HG02938 (cell line): ENCODE measurements around the gene TMEM238.
"Not testable (repeated sequence)": the region's sequence is repeated elsewhere in the genome, so short reads cannot be mapped to it uniquely, and the experiment has no call there.

Experiments
- ATAC-seq: cut with Tn5 transposase; IDR thresholded peaks from one replicate; pipeline ENCODE4 v1.9.1; 2021; ENCODE audit warnings: mild to moderate bottlenecking, moderate library complexity; ENCODE audit not compliant: unreplicated experiment

TMEM238 gene, protein sequence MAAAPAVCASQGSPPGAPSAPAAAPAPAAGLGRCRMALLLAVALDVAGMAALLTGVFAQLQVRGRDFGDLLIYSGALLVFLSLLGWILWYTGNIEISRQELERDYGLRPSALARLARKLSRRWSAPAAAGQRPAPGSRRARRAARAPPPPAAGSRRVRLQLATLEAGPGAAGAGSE

DNA sequence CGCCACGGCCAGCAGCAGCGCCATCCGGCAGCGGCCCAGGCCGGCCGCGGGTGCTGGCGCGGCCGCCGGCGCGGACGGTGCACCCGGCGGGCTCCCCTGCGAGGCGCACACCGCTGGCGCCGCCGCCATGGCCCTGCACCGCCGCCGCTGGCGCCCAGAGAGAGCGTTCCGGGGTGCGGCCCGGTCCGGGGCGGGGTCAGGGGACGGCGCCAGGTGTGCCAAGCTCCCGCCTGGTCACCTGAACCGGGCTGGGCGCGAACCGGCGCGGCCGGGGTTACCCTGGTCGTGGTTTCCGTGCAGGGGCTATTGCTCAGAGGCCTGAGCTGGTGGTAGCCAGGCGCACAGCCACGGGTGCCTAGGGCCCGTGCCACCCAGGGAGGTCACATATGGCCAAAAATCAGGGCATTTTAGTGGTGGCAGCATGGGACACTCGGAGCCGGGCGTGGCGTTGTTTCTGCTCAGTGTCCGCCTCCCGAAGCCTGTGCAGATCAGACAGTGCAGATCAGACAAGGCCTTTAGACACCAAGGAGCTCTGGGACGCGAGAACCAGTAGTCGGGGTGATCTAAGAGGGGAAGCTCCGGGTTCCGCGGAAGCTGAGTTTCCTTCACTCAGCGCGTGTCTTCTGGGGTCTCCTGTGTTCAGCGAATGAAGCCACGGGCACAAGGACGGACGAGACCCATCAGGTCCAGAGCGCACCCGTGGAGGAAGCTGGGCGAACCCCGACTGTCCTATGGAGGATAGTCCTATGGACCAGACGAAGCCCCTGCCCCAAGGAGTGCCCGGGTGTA lies at the start of gene TMEM238:
TSS of gene TMEM238 (minus strand) at position 162 of the 789 bp plus-strand sequence. CDS start at position 129, 33 bp downstream.
- ATAC-seq: no peak

DNA sequence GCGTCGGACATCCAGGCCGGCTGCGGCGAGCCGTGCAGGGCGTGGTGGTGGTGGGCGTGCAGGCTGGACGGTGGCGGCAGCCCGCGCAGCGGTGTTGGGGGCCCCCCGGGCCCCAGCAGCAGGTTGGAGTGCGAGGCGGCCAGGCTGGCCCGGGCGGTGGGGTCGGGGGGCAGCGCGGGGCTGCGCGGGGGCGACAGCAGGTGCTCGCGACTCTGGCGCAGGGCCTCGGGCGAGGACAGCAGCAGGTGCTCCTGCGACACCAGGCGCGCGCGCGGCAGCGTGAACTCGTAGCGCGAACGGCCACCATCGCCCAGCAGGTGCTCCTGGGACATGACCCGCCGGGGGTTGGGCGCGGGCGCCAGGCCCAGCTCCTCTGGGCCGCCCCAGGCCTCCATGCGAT lies 49.2 kb upstream of the TMEM238 start:
- ATAC-seq: no peak

DNA sequence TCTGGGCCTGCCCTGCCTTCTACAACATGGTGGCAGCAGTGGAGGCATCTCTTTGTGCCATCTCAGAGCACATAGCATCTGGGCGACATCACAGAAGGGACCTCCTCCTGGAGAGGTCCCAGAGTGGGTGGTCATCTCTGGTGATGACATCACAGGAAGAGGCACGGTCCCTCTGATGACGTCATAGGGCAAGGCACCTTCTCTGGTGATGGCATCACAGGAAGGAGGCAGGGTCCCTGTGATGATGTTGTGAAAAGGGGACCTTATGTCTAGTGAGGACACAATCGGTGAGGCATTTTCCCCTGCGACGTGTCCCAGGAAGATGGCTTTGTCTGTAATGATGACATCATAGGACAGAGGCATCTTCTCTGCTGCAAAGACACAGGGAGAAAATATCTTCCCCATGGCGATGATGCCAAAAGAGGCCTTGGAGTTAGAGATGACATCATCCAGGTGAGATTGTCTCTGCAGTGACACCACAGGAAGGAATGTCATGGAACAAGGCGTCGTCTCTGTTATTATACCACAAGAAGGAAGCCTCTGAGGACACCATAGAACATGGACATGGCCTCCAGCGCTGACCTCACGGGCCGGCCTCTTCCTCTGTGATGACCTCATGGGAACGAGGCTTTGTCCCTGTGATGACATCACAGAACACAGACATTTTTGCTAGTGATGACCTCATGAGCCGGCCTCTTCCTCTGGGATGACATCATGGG lies 48.3 kb upstream of the TMEM238 start:
- ATAC-seq: no peak

DNA sequence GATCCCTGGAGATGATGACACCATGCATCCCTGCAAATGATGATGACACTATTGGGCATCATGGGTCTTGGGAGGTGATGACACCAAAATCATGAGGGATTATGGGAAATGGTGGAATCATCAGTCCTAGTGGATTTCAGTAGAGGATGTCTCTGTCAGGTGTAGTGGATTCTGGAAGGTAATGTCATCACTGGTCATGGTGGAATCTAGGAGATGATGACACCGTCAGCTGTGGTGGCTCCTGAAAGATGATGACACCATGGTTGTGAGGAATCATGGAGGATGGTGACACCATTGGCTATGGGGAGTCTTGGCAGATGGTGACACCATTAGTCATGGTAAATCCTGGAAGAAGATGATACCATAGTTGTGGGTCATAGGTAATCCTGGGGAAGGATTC lies 47.1 kb upstream of the TMEM238 start:
- no peak for ATAC-seq

DNA sequence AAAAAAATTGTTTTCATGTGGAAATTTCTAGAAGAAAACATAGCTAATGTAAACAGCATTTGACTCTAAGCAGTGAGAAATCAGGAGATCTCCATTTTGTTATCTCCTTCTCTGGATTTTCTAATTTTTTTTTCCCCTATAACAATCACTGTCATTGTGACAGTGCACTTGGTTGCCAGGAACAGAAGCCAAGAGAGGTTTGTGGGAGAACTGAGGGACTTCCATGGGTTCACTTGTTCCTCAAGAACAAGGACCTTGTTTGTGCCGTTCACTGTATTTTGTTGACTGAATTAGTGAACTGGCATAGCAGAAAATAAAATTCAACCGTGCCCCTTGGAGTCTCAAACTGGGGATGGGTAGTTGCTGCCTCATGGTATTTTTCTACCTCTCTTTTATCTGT lies 42.0 kb upstream of the TMEM238 start:
- no peak for ATAC-seq

DNA sequence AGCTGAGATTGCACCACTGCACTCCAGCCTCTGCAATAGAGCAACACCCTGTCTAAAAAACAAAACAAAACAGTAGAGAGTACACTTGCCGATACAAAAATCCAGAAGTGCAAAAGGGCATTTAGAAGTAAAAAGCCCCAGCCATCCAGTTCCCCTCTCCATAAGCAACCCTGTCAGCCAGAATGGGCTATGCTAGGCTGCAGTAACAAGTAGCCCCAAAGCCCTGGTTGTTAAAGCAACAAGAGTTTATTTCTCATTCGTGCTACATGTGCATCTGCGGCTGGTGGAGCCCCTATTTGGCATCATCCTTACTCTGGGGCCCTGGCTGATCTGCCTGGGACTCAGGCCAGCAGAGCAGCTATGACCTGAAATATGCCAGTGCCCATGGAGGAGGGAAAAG lies 40.4 kb upstream of the TMEM238 start:
- no peak for ATAC-seq

DNA sequence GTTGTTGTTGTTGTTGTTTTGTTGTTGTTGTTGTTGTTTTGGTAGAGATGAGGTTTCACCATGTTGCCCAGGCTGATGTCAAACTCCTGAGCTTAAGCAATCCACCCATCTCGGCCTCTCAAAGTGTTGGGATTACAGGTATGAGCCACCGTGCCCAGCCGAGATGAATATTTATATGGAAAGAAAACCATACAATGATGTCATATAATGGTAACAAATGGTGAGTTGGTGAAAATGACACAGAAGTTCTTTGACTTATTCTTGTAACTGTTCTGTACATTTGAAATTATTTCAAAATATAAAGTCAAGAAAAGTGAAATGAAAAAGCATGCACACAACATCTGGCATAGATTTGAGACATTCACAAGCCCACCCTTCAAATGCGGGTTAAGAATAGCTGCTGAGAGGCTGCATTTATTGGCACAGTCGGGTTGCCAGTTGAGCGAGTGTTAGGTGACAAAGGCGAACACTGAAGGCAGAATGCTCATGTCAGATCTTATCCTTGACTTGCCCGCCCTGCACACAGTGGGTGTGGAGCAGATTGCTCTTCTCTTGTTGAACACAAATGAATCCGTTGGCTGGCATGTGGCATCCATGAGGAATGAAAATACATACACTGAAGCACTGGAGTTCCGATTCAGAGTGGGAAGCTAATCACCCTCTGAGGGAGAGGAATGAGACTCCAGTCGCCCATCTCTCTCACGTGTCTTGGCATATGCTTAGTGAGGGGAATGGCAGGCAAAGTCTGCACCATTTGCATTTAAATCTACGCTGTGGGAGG lies 39.3 kb upstream of the TMEM238 start:
- ATAC-seq: no peak

DNA sequence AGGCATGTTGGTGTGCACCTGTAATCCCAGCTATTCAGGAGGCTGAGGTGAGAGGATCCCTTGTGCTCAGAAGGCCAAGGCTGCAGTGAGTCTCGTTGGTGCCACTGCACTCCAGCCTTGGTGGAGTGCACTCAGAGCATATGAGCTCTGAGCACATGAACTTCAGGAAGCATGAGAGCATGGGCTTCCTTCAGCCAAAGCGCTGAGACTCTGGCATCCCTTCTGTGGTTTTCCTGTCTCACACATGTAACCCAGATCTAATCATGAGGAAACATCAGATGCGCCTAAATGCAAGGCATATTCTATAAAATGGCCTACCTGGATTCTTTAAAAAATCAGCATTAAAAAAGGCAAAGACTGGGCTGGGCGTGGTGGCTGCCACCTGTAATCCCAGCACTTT lies 37.2 kb upstream of the TMEM238 start:
- ATAC-seq: not testable (repeated sequence)

DNA sequence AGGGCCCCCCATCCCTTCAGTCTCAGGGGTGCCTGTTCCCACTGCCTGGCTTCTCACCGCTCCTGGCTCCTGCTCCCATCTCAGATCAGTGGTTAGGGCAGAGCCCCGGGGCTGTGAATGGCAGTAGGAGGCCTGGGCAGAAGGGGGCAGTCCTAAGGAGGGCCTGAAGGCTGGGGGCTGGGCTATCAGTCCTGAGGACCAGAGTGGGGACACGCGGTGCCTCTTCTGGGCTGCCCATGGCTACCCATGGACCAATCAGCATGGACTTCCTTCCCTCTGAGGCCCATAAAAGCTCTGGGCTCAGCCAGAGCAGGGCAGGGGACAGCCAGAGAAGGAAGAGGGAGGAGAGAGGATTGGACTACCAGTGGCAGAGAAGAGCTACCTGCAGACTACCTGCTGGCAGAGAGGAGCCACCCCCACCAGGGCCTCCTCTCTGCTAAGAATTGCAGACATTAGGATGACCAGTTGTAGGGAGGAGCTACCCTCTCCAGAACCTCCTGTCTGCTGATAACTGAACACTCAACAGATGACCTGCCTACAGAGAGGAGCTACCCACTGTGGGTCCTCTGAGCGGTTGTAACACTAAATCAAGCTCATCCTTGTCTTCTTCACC lies 35.6 kb upstream of the TMEM238 start:
- ATAC-seq: no peak

DNA sequence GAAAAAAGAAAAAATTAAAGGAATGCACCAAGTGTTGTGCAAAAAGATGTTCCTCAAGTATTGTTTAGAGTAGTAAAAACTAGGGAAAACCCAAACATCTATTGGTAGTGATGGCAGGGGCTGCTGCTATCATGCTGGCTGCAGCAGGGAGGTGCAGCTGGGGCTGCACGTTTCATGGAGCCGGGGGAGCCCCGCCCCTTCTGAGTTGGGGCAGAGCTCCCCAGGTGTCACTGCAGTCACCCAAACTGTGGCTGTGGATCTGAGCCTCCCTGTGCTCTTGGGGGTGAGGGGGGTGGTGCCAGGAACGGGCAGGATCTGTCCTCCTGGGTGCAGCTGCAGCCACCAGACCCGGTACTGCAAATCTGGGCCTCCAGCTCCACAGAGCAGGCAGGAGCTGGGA lies 35.0 kb upstream of the TMEM238 start:
- ATAC-seq: no peak

DNA sequence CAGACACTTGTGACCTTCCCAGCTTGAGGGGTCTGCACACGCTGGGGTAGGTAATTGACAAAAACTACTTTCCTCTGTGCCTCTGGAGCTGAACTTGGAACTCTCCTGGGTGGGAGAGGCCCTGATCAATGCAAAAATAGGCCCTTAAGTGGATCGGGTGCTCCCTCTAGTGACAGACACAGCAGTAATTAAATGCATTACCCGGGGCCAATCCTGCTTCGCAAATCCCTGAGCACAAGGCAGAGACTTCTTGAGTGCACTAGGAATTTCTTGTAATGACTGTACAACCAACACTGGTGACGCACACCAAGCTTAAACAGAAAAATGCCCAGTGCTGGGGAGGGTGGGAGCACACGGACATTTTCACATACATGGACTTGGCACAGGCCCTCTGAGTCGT lies 34.1 kb upstream of the TMEM238 start:
- ATAC-seq: no peak

DNA sequence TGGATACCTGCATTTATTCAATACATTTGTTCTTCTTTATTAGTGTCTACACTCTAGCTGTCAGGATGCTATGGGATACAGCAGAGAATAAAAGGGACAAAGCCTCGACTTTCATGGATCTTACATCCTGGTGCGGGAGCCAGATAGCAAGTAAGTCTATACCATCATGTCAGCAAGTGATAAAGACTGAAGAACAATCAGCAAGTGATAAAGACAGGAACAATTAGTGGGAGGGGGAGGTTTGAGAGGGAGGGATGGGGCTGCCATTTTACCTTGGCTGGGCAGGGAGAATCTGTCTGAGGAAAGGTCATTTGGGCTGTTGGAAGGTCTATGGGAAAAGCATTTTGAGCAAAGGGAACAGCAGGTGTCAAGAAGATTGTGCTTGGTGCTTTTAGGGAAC lies 26.1 kb upstream of the TMEM238 start:
- ATAC-seq: no peak

DNA sequence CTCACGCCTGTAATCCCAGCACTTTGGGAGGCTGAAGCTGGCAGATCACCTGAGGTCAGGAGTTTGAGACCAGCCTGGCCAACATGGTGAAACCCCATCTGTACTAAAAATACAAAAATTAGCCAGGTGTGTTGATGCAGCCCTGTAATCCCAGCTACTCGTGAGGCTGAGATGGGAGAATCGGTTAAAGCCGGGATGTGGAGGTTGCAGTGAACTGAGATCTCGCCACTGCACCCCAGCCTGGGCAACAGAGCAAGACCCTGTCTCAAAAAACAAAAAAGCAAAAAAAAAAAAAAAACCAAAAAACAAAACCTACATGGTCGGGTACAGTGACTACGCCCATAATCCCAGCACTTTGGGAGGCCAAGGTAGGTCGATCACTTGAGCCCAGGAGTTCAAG lies 25.1 kb upstream of the TMEM238 start:
- ATAC-seq: not testable (repeated sequence)

DNA sequence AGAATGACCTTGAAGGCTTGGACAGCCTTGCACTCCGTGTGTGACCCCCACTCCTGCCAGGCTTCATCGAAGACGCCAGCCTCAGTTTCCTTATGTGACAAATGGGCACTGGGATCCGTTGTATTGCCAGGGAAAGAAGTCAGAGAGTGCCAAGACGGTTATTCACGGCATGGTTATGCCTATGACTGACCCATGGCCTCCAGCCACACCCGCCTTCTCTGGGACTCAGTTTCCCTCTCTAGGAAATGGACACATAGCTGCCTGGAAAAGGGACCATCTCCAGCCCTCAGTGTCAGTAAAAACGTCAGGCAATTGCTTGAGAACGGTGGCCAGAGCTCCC lies 24.4 kb upstream of the TMEM238 start:
- no peak for ATAC-seq

DNA sequence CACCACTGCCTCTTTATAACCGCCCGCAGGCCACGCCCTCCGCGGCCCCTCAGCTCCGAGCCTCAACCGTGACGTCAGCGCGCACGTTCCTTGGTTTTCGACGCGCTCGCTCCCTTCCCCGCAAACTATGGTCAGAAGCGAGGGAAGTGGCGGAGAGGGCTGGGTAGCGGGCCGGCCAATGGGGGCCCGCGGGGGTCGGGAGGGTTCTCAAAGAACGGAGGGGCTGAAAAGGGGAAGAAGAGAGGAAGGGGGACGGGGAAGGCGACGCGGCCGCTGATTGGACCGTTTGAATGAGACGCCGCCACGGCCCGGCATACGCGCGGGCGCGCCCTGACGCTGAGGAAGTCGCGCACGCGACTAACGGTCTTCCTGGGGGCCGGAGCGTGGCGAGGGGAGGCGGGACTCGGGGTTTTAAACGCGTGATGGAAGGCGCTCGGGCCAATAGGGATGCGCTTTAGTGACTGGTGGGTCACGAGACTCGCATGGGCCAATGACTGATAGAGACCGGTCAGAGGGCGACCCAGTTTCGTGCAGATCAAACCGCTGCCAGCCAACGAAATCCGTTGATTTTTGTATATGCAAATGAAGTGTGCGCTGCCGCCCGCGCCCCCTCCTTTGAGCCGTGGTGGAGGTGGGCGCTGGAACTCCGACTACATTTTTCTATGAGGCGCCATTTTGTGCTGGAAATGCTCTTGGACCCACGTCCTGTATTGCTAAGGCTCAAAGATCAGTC lies 23.9 kb upstream of the TMEM238 start:
- peak; percentile 83 for ATAC-seq

DNA sequence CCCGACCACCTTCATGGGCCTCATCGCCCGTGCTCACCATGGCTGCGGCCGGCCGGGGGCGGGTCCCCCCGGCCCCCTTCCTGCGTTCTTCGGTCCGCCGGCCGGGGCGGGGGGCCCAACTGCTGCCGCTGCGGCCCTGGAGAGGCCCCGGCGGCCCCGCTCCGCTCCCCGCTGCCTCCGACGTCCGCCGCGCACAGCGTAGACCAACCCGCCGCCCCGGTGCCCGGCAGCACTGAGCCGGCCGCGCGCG lies 23.4 kb upstream of the TMEM238 start, which contains the start of gene UBE2S:
TSS of gene UBE2S (minus strand) at position 239 of the 250 bp plus-strand sequence. CDS start at position 40, 199 bp downstream.
- not testable (repeated sequence) for ATAC-seq

DNA sequence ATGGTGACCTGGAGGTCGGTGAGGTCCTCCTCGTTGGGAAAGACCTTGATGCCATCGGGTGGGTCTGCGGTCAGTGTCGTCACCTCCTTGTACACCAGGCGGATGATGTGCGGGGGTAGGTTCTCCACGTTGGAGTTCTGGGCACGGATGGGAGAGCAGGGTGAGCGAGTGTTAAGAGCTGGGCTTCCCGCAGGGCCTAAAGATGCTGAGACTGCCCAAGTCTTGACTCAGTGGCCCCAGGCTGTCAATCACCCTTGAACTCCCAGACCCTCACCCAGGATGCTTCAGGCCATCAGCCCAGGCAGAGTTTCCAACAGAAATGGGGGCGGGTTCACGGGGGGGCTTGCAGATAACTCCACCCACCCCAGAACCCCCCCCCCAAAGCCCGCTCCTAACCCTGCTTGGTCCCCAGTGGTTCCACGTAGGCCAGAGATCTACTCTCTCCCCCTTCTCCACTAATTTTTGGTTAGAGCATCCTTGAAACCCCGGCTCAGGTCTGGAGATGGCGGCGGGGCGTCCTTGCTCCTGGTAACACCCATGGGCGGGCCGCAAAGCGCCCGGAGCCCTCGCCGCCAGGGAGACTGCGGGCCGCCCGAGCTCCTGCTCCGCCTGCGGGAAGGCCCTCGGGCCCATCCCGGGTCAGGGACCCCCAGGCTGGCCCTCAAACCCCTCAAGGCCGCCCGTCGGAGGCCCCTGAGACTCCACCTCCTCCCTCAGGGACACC lies 22.9 kb upstream of the TMEM238 start:
- no peak for ATAC-seq

DNA sequence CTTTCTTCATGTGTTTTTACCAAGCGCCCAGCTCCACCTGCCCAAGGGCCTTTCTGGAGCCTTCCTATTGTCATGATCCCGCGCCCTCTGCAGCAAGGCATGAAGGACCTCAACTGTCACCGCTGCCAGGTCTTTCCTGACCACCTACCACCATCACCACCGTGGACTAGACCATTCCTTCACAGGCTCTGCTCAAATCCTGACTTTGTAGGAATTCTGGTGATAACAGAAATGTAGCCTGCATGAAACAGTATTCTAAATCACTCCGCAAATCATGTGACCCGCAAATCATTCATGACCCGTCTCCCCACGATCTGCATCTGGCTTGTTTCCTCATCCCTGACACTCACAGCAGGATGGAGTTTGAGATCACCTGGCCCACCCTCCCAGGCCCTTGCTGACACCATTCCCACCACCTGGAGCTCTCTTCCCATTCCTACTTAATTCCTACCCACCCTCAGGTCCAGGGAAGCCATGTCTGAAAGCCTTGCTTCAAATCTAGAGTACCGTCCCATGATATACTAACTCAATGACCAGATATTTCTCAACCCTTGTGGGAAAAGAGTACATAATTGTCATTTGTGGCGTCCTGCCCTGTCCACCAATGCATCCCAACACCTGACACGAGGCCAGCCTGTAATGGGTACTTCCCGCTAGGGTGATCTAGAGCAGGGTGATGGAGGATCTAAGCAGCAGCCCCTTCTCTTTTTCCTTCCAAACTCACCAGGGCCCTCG lies 22.2 kb upstream of the TMEM238 start:
- ATAC-seq: no peak

DNA sequence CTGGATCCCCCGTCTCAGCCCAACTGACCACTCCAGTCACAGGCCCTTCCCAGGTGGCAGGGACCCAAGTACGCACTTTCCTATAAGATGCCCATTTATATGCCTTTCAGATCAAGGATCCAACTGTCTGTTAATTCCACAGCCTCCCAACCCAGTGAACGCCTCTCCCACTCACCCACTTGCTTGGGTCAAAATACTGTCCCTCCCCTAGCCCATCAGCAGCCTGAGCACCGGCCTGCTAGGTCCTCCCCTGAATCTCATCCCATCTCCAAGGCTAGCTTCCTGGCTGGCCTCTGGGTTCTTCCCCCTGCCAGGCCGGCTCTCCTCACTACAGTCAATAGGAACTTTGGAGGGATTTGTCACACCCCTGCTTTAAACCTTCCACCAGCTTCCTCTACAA lies 21.5 kb upstream of the TMEM238 start:
- ATAC-seq: no peak
